GM18861 (cell line): ENCODE results near the gene CDYL.

Experiments
- ATAC-seq: cut with Tn5 transposase; IDR thresholded peaks from one replicate; pipeline ENCODE4 v1.9.1; 2021; ENCODE audit not compliant: unreplicated experiment

The CDYL gene

DNA sequence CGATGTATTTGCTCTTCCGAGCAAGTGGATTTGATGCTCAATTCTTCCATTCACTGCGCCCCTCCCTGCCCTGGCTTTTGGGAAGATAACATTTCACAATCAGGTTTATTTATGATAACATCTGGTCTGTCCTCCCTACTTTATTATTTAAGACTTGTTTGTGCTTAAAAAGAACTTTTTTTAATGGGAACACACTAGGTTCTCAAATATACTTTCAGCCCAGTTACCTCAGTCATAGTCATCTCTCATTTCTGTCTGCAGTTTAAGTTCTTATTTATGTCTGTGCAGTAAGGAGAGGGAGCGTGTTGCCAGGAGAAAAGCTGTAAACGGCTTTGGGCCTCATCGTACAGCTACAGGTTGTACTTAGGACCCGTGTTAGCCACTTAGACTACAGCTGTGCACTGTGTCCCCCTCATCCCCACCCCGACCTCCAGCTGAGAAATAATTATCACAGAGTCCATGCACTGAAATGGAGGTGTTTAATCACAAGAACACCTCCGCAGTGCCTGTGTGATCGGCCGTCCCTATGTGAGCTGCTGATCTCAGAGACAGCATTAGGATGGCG lies 128.3 kb downstream of the CDYL start:
- no peak for ATAC-seq

DNA sequence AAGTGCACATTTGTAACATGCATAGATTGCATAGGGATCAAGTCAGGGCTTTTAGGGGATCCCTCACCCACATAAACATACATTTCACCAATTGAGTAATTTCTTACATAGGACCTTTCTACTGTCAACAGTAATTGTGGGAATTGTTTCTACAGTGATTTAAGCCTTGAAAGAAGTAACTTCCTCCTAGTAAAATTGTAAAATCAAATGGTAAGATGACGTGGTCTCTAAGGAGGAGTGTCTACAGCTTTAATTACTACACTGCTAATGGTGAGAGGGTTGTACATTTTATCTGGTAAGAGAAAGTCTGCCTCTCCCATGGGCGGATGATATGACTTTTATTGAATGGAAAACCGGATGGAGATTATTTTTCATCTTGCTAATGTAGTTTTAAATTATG lies 129.6 kb downstream of the CDYL start:
- ATAC-seq = no peak

DNA sequence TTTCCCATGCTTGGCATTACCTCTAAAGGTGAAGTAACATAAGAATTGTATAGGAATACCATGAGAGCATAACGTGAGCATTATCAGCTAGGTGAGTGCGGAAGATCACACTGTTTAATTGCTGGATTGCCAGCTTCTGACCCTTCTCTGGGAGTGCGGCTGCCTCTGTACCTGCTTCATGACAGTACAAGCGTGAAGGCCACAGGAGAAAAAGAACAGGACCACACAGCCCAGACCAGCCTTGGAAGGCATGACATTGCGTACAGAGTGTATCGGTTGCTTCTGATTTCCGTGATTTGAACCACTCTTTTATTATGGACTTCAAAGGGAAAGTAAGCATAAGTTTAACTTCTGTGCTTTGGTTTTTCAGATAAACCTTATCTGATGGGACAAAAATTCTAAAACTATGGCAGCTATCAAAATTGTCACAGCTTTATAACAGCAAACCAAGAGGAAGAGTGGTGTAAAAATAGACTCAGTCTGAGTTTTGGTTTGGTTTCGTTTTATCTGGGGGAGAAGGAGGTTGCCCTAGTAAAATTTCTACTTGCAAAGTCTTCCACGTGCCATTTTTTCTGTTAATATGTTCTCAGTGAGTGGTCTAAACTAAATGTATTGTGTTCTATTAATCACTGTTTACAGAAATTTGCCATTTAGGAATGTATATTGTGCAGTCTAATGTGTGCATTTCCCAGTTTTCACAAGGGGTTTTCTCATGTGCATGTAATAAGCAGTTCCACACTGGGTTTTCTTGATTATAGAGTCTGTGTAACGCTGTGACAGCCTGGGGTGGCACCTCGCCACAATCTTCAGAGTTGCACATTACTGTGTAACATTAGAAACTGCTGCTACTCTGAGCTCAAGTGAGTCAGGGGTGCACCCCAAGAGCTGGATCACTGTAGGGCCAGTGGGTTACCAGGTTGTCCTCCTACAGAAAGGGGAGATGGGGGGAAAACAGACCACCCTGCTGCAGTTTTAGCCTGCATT lies 130.4 kb downstream of the CDYL start:
- peak; percentile 48 for ATAC-seq

DNA sequence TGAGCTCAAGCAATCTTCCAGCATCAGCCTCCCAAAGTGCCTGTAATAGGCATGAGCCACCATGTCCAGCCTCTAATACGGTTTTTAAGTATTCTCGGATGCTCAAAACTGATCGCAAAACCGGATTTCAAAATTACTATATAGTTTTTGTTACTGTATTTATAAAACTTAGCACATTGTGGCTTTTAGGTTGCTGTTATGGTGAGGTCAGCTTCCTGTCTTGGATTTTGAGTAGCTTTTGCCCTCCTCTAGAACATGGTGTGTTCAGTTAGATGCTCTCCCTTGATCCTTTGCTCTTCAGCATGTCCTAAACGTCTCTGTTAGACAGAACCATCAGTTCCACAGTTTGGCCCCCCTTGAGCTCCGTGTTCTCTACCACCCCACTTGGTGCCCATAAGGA lies 131.4 kb downstream of the CDYL start:
- no peak for ATAC-seq

- no peak for ATAC-seq
Measured at GRCh38 chr6:4908062-4908461, 131.9 kb downstream of the CDYL start.

DNA sequence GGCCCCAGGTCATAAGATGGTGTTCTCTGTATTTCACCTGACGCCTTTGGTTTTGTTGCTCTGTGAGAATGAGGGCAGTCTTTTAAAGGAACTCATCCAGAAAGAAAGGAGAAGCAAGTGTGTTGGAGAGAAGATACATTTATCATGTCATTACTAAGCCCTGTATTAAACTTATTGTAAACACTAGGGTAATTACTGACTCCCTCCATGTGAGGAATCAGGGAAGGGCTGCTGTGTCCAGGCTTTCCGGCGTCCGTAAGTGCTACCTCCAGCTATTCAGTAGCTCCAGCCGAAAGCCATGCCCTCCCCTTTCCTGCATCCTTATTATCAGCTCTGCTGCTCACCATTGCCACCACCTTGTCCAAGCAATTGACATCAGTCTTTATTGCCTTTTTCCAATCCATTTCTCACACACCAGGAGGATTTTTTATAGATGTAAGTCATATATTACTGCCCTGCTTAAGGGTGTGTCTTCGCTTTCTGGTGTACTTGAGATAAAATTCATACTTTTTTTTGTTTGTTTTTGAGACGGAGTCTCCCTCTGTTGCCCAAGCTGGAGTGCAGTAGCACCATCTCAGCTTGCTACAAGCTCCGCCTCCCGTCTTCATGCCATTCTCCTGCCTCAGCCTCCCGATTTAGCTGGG lies 133.0 kb downstream of the CDYL start:
- no peak for ATAC-seq

DNA sequence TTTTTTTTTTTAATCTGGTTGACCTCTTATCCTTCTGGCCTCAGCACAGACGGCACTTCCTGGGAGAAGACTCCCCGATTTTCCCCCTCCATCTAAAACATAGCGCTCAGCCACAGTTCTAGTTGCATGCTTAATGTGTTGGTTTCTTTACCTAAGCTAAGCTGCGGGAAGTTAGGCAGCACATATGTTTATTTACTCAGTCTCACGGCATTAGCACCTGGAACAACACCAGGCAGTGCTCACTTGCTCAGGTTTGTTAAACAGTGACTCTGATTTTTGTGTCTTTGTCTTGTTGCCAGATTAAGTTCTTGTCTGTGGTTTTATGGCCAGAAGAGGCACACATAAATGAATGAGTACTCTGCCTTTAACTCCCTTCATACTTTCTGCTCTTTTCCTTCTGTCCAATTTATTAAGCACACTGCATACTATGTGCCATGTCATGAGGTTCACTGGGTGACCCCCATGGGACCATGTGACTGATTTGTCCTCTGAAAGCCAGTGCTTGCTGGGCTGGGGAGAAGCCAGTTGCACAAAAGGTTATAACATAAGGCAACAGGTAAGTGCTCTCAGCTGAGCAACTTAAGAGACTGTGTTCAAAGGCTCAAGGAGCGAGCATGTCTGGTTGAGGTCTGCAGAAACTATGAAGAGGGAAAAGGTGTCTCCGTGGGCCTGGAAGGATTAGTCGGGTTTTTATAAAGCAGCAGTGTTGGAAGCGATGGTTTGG lies 134.0 kb downstream of the CDYL start:
- ATAC-seq = no peak

- ATAC-seq = no peak
Measured at GRCh38 chr6:4912559-4912958, 136.4 kb downstream of the CDYL start.

- no peak for ATAC-seq
Measured at GRCh38 chr6:4913705-4914419, 137.7 kb downstream of the CDYL start.

- no peak for ATAC-seq
Measured at GRCh38 chr6:4914420-4915159, 138.4 kb downstream of the CDYL start.

DNA sequence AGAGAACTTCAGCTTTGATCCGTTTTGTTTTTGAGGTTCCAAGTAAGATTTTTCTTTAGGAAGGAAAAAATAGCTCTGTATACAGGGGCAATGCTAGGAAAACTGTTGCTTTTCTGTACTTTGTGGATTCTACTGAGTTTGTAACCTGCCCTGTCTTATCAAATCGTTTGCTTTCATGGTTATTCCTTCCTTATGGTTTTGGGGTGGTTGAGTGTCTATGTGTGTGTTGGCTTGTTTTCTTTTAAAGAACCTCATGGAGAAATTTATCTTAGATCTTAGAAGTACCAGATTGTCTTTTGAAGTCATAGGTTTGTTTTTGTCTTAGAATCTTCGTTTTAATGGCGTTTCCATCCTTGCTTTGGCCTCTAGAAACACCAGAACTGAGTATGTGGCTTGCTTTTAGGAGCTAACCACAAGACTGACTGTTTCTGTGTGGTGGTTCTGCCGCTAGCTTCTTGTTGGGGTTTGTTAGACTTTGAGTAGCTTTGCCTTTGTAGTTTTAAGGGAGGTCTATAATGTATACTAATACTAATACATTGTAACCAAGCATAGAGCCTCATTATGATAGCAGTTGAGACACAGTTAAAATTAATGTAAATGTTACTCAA lies 140.9 kb downstream of the CDYL start:
- ATAC-seq = no peak

DNA sequence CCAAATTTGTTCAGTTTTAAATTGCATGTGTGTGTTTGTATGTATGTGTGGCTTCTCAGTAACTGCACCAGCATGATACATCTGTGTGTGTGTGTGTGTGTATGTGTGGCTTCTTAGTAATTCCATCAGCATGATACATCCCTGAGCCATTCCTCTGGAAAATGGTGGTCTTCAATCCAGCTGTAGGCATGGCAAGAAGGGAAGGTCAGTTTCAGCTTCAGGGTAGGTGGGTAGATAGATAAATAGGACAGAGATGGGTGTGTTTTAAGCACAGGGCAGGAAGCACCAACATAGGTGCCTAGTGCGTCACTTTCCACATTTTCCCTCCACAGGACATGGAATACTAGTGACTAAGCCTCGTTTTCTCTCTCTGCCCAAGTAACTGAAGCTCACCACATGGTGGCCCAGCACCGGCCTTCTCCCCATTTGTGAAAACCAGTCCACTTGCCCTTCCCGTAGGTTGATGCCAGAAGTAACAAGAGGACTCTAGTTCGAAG lies 144.8 kb downstream of the CDYL start:
- no peak for ATAC-seq

DNA sequence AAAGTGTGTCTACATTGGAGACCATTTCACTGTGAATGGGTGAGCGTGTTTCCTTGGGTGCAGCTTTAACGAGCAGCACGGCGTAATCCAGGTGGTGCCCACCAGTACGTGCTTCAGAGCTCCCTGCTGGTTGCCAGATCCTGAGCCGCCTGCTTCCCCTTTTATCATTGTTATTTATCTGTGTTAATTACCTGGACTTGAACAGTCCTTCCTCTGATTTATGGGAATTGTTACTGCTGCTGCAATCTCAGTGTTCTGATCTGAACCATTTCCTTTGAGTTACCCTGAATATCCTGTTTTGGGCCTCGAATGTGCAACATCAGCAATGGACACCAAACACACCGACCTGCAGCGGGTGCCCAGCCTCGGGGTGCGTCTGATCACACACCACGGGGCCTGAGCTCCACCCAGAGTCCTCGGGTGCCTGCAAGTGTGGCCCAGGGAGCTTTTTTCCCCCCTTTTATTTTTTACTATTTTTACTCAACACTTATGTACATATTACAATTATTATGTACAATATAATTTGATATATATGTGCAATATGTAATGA lies 146.4 kb downstream of the CDYL start:
- ATAC-seq = no peak

- ATAC-seq = no peak
Measured at GRCh38 chr6:4923081-4923480, 146.9 kb downstream of the CDYL start.

GRCh38 chr6:4924661-4925271 lies 148.6 kb downstream of the CDYL start:
- ATAC-seq = no peak

DNA sequence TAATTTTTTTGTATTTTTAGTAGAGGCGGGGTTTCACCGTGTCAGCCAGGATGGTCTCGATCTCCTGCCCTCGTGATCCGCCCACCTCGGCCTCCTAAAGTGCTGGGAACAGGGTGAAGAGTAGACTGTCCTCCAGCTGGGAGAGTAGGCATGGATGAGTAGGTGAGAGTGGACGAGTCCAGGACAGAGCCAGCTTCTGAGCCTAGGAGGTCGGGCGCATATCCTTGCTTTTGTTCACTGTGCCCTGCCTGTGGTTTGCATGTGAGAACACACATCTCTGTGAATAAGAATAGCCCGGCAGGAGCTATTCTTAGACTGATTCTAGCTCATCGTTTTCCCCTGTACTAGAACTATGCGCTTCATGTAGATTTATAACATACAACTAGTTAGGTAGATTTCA lies 149.4 kb downstream of the CDYL start:
- ATAC-seq = no peak

- ATAC-seq = no peak
Measured at GRCh38 chr6:4928426-4928825, 152.2 kb downstream of the CDYL start.

DNA sequence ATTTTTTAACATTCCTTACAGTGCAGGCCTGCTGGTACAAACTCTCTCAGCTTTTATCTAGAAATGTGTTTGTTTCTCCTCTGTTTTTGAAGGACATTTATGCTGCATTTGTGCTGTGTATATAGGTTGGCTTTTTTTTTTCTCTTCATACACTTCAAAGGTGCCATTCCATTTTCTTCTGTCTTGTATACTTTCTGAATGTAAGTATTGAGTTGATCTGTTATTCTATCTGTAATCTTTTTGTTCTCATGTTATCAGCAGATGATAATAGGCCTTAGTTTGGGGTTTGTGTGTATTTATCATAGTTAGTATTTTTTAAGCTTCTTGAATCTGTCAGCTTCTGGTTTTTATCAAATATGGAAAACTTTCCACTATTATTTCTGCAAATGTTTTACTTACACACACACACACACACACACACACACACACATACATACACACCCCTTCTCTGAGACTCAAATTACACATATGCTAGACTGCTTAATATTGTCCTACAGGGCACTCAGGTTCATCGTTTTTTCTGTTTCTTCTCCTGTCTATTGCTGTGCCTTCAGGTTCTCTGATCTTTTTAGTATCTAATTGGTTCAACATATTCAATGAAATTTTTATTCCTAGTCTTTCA lies 153.0 kb downstream of the CDYL start:
- no peak for ATAC-seq
